GM06990 (cell line): Measurements from ENCODE around the gene INPP5A.

Experiments
- DNase-seq: peaks from one replicate; pipeline ENCODE4 v3.0.0-alpha.2; 2011; ENCODE audit not compliant: insufficient read length; ENCODE audit errors: extremely low read depth
- H3K27me3 ChIP-seq: replicated peaks from 2 replicates; pipeline ENCODE4 v1.6.0; 2011; ENCODE audit warnings: low read length; ENCODE audit not compliant: control insufficient read depth, insufficient read depth
- H3K36me3 ChIP-seq: 2 replicates; pipeline ENCODE4 v1.5.1; 2011; ENCODE audit warnings: low read length; ENCODE audit not compliant: control insufficient read depth, insufficient read depth
- H3K4me3 ChIP-seq: replicated peaks from 2 replicates; pipeline ENCODE4 v1.5.1; 2011; ENCODE audit warnings: low read depth, mild to moderate bottlenecking, control low read depth, low read length
- TF ChIP-seq, protein P1 (sequence below): IDR thresholded peaks from 2 replicates; pipeline ENCODE4 v1.5.1; 2011; ENCODE audit warnings: low read length, control low read depth, mild to moderate bottlenecking, inconsistent platforms; ENCODE audit not compliant: insufficient read depth, poor library complexity, severe bottlenecking

The INPP5A gene

DNA sequence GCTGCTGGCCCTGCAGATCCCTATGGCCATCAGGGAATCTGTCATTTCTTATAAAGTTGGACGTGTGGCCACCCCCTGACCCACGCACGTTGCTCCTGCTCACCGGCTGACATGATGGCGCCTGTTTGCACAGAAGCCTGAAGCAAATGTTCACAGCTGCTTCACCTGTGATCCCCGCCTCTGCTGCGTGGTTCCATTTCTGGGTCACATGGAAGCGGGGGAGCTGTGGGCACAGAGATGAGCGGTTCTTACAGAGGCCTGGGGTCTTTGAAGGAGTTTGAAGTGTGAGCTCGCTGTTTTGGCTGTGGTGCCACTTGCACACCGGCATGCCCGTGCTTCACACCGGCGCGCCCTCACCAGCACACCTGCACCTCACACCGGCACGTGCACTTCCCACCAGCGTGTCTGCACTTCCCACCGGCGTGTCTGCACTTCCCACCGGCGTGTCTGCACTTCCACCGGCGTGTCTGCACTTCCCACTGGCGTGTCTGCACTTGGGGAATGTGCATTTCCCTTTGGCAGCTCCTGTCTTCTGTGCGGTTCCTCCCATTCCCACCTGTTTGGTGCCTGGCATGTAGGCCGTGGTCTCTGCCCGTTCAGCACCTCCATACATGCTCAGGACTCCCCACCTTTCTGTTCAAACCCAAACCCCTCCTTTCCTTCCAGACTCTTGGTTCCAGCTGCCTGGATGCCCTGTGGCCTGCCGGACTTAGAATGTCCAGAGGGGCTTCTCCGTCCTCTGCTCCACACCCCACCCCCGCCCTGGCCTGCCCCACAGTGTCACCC lies 86.7 kb downstream of the INPP5A start:
- no peaks in the 10 kb centered on the region for H3K27me3 ChIP-seq
- TF ChIP-seq, protein P1, sequence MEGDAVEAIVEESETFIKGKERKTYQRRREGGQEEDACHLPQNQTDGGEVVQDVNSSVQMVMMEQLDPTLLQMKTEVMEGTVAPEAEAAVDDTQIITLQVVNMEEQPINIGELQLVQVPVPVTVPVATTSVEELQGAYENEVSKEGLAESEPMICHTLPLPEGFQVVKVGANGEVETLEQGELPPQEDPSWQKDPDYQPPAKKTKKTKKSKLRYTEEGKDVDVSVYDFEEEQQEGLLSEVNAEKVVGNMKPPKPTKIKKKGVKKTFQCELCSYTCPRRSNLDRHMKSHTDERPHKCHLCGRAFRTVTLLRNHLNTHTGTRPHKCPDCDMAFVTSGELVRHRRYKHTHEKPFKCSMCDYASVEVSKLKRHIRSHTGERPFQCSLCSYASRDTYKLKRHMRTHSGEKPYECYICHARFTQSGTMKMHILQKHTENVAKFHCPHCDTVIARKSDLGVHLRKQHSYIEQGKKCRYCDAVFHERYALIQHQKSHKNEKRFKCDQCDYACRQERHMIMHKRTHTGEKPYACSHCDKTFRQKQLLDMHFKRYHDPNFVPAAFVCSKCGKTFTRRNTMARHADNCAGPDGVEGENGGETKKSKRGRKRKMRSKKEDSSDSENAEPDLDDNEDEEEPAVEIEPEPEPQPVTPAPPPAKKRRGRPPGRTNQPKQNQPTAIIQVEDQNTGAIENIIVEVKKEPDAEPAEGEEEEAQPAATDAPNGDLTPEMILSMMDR, result no peak
- no peaks in the 10 kb centered on the region for H3K36me3 ChIP-seq
- H3K4me3 ChIP-seq, result no peak overlapping the region
- DNase-seq, result no peak

DNA sequence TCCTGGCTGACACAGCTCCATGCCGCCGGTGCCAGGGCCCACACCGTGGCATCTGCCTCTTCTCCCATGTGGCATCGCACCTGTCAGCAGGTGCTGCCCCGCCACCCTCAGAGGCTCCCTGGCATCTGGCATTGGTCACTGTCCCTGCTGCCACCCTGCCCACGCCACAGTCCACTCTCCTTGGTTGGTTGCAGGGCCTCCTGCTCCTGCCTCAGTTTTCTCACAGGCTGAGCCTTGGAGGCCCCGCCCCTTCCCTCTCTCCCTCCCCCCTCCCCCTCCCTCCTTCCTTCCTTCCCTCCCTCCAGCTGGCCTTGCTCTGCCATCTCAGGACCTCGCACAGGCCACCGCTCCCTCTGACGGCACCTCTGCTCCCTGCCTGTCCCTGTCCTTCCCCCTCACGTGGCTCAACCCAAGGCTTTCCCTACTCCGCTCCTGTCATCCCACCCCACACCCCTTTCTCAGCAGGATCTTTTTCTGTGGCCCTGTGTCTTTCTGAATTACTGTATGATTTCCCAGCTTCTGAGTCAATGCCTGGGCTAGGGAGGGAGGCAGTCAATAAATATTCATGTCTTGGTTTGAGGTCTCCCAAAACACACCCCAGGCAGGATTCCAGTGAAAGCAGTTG lies 87.4 kb downstream of the INPP5A start:
- Histone ChIP-seq H3K27me3 (no peaks in the 10 kb centered on the region), H3K4me3 (no peak overlapping the region), H3K36me3 (no peaks in the 10 kb centered on the region)
- no peak for DNase-seq
- TF ChIP-seq, protein P1, result no peak

DNA sequence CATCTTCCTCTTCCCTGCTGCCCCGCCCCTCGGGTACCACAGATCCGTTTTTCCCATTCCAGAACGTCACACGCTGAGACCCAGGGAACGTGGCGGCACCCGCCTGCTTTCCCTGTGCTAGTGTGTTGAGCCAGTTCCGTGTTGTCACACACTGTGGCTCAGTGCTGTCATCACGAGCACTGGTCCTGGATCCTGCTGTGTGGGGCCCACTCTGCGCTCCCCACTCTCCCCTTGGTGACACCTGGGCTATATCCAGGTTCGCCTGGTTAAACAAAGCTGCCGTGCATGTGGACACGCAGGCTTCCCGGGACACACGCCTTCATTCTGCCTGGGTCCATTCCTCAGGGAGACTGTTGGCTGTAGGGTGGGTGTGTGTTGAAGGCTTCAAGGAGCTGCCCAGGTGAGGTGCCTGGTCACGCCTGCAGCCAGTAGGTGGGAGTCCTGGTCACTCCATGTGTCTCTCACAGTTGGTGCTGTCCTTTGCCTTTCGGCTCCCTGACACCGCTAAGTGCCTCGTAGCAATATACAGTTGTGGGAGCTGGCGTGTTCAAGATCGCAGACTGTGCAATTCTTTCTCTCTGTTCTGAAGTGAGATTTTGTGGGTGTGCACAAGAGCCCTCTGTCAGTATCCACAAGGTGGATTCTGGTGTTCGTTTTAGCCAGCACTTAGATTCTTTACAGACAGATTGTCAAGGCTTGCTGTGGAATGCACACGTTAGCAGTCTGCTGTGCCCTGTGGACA lies 88.6 kb downstream of the INPP5A start:
- no peak overlapping the region for H3K4me3 ChIP-seq
- TF ChIP-seq, protein P1, result no peak
- H3K36me3 ChIP-seq, result no peaks in the 10 kb centered on the region
- no peak for DNase-seq
- no peaks in the 10 kb centered on the region for H3K27me3 ChIP-seq

DNA sequence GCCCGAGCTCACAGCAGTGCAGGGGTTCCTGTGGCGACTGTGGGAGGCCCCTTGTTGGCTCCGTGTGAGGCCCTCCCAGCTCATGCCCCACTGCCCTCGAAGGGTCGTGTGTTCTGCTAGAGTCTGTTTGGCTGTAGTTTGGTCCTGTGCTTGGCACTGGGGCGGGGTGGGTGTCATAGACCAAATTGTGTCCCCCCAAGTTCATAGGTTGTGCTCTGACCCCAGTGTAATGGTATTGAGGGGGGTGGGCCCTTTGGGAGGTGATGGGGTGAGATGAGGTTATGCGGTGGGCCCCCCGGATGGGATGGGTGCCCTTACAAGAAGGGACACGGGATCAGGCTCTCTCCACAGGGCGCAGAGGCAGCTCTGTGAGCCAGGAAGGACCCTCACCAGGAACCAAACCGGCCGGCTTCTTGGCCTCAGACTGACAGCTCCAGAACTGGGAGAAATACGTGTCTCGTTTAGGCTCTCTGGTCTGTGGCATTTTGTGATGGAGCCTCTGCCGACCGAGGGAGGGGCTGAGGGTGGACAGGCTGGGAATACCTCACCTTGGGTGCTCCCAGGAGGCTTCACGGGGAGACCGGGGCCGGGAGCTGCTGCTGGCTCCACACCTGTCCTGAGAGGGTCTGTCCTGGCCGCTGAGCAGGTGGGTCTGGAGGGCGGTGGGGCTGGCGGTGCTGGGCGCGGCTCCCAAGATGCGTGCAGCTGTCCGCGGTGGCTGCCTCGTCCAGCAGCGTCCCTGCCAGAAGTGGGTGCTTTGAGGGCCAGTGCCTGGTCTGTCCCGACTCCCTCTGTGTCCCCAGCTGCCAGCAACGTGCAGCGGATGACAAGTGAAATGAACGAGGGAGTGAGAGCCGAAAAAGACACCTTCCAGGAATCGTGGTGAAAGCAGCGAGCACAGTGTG lies 89.4 kb downstream of the INPP5A start:
- no peaks in the 10 kb centered on the region; the same call in 1 of the 2 replicates for H3K27me3 ChIP-seq
- TF ChIP-seq, protein P1, result no peak
- H3K4me3 ChIP-seq, result no peak overlapping the region
- H3K36me3 ChIP-seq, result no peaks in the 10 kb centered on the region
- DNase-seq, result no peak
